H1 (cell line): ENCODE results near the gene DLG1. TPM values are rescaled to one million over a fixed set of nuclear protein-coding genes. Genes with fewer than 3 reads are reported as not detected.
A peak's percentile ranks its signal among the peaks of the same experiment; 100 is the strongest.

Source experiments
- CTCF ChIA-PET: fragments of 300-600 bp; sonication (Branson Sonifier 250); formaldehyde crosslinking; loops from one replicate; lab custom pipeline; 2021; ENCODE audit not compliant: partially characterized antibody; lab: Charles Lee
- POLR2A ChIA-PET: fragments of 300-600 bp; sonication (Branson Sonifier 250); formaldehyde crosslinking; loops from one replicate; lab custom pipeline; 2021; ENCODE audit warnings: inconsistent platforms; ENCODE audit not compliant: partially characterized antibody; lab: Charles Lee
- DNase-seq, 2 experiments: peaks; one replicate each; pipeline versions ENCODE4 v3.0.0 to v3.0.0-alpha.2; 2010 to 2022; ENCODE audit warnings: low spot score in 2 of 2, low read depth in 1 of 2, mixed read lengths in 1 of 2
- FAIRE-seq: peaks from 2 replicates; lab custom pipeline; 2011; peaks lifted over from hg19 to GRCh38; lab: Jason Lieb, UNC
- H2AFZ ChIP-seq: 2 replicates; pipeline ENCODE4 v1.8.1; 2012; ENCODE audit warnings: low read length, inconsistent platforms
- H2AK5ac ChIP-seq: 2 replicates; pipeline ENCODE4 v1.6.1; 2013; ENCODE audit warnings: low read depth, low read length
- H2BK120ac ChIP-seq: replicated peaks from 2 replicates; pipeline ENCODE3; 2013; ENCODE audit warnings: low read depth, low read length, inconsistent platforms
- H2BK12ac ChIP-seq: 2 replicates; pipeline ENCODE4 v1.6.1; 2013; ENCODE audit warnings: low read depth, low read length
- H2BK15ac ChIP-seq: 2 replicates; pipeline ENCODE4 v1.6.1; 2013; ENCODE audit warnings: low read length
- H2BK20ac ChIP-seq: 2 replicates; pipeline ENCODE4 v1.6.1; 2013; ENCODE audit warnings: low read length
- H2BK5ac ChIP-seq: 2 replicates; pipeline ENCODE4 v1.6.1; 2013; ENCODE audit warnings: low read depth, low read length
- H3K14ac ChIP-seq: 2 replicates; pipeline ENCODE4 v1.6.1; 2013; ENCODE audit warnings: inconsistent platforms; ENCODE audit not compliant: insufficient read length
- H3K18ac ChIP-seq: 2 replicates; pipeline ENCODE4 v1.6.1; 2013; ENCODE audit warnings: low read length; ENCODE audit errors: extremely low read depth
- H3K23ac ChIP-seq: 2 replicates; pipeline ENCODE4 v1.6.1; 2013; ENCODE audit warnings: inconsistent platforms; ENCODE audit not compliant: insufficient read length
- H3K23me2 ChIP-seq: 2 replicates; pipeline ENCODE4 v1.6.1; 2013; ENCODE audit warnings: low read depth, low read length
- H3K27ac ChIP-seq: 2 replicates; pipeline ENCODE4 v1.6.1; 2011; ENCODE audit warnings: low read depth, low read length, inconsistent platforms
- H3K27me3 ChIP-seq, 4 experiments: replicated peaks in 1 of 4; 1 replicate in 1 of 4; 2 replicates in 3 of 4; pipeline versions ENCODE4 v1.6.1 to v1.8.1; 2011 to 2013; ENCODE audit warnings: low read length in 3 of 4, mild to moderate bottlenecking in 3 of 4, inconsistent platforms in 2 of 4, mixed read lengths in 2 of 4, moderate library complexity in 1 of 4; ENCODE audit not compliant: control insufficient read depth in 3 of 4, insufficient read depth in 3 of 4; ENCODE audit errors: extremely low read depth in 1 of 4
- H3K36me3 ChIP-seq, 4 experiments: 2 replicates each; pipeline versions ENCODE4 v1.6.1 to v1.8.1; 2011 to 2013; ENCODE audit warnings: mild to moderate bottlenecking in 4 of 4, low read length in 3 of 4, moderate library complexity in 2 of 4, control low read depth in 1 of 4, inconsistent platforms in 1 of 4; ENCODE audit not compliant: insufficient read depth in 4 of 4, control insufficient read depth in 2 of 4
- H3K4ac ChIP-seq: replicated peaks from 2 replicates; pipeline ENCODE3; 2013; ENCODE audit warnings: low read length, low read depth, mixed read lengths, inconsistent platforms; ENCODE audit not compliant: insufficient read length
- H3K4me1 ChIP-seq, 4 experiments: replicated peaks in 1 of 4; 1 replicate in 1 of 4; 2 replicates in 3 of 4; pipeline versions ENCODE4 v1.6.1 to v1.8.1; 2011 to 2013; ENCODE audit warnings: low read length in 3 of 4, inconsistent platforms in 2 of 4, mixed read lengths in 1 of 4; ENCODE audit not compliant: insufficient read depth in 4 of 4, control insufficient read depth in 3 of 4
- H3K4me2 ChIP-seq, 2 experiments: 2 replicates each; pipeline versions ENCODE4 v1.6.1 to v1.8.1; 2011 to 2013; ENCODE audit warnings: low read depth in 2 of 2, low read length in 2 of 2, control low read depth in 1 of 2, inconsistent platforms in 1 of 2, mild to moderate bottlenecking in 1 of 2; ENCODE audit not compliant: insufficient read depth in 1 of 2
- H3K4me3 ChIP-seq, 4 experiments: fragments of 200-600, 300-600 bp in 1 of 4; sonication (generic), shearing (Covaris generic), sonication (Bioruptor Twin) in 1 of 4; 2 replicates each; pipeline versions ENCODE4 v1.5.1 to v1.8.1; 2011 to 2016; ENCODE audit warnings: low read length in 4 of 4, low read depth in 3 of 4, control low read depth in 2 of 4, inconsistent platforms in 2 of 4, mild to moderate bottlenecking in 2 of 4, mixed read lengths in 1 of 4, moderate library complexity in 1 of 4; ENCODE audit not compliant: insufficient read depth in 2 of 4; ENCODE audit errors: extremely low read depth in 1 of 4
- H3K56ac ChIP-seq: replicated peaks from 2 replicates; pipeline ENCODE3; 2013; ENCODE audit warnings: low read depth, mild to moderate bottlenecking, mixed read lengths, low read length, inconsistent platforms; ENCODE audit not compliant: insufficient read length
- H3K79me1 ChIP-seq: 2 replicates; pipeline ENCODE4 v1.6.1; 2013; ENCODE audit warnings: low read depth, low read length, control low read depth
- H3K79me2 ChIP-seq, 2 experiments: 2 replicates each; pipeline versions ENCODE4 v1.6.1 to v1.8.1; 2012 to 2013; ENCODE audit warnings: low read length in 2 of 2, mild to moderate bottlenecking in 2 of 2, inconsistent platforms in 1 of 2; ENCODE audit not compliant: insufficient read depth in 2 of 2, control insufficient read depth in 1 of 2
- H3K9ac ChIP-seq, 4 experiments: replicated peaks in 1 of 4; 1 replicate in 1 of 4; 2 replicates in 3 of 4; pipeline versions ENCODE4 v1.6.1 to v1.8.1; 2011 to 2013; ENCODE audit warnings: low read depth in 3 of 4, low read length in 3 of 4, control low read depth in 2 of 4, mild to moderate bottlenecking in 2 of 4, moderate library complexity in 2 of 4, inconsistent platforms in 1 of 4; ENCODE audit errors: extremely low read depth in 1 of 4
- H3K9me3 ChIP-seq, 2 experiments: 2 replicates each; pipeline versions ENCODE4 v1.6.1 to v1.8.1; 2012 to 2013; ENCODE audit warnings: mild to moderate bottlenecking in 2 of 2, moderate library complexity in 2 of 2, control low read depth in 1 of 2, inconsistent platforms in 1 of 2, low read depth in 1 of 2, low read length in 1 of 2, mixed read lengths in 1 of 2; ENCODE audit not compliant: insufficient read depth in 2 of 2
- H4K20me1 ChIP-seq, 2 experiments: replicated peaks in 1 of 2; 2 replicates each; pipeline versions ENCODE3 to v1.8.1; 2011 to 2013; ENCODE audit warnings: inconsistent platforms in 2 of 2, low read length in 2 of 2, mild to moderate bottlenecking in 1 of 2; ENCODE audit not compliant: insufficient read depth in 2 of 2, control insufficient read depth in 1 of 2
- H4K5ac ChIP-seq: 2 replicates; pipeline ENCODE4 v1.6.1; 2013; ENCODE audit warnings: low read length, low read depth, mixed read lengths, inconsistent platforms; ENCODE audit not compliant: insufficient read length
- H4K8ac ChIP-seq: 2 replicates; pipeline ENCODE4 v1.8.0; 2013; ENCODE audit warnings: mild to moderate bottlenecking, moderate library complexity, low read length, inconsistent platforms; ENCODE audit not compliant: insufficient read depth; ENCODE audit errors: extremely low read depth
- H4K91ac ChIP-seq: replicated peaks from 2 replicates; pipeline ENCODE3; 2013; ENCODE audit warnings: low read length, mixed read lengths, inconsistent platforms; ENCODE audit not compliant: insufficient read length
- BACH1 ChIP-seq: IDR thresholded peaks from 2 replicates; pipeline ENCODE4 v1.6.1; 2012; ENCODE audit warnings: low read length, improper control_type of control experiment
- BRCA1 ChIP-seq: IDR thresholded peaks from 2 replicates; pipeline ENCODE4 v1.6.1; 2012; ENCODE audit warnings: low read depth, low read length, improper control_type of control experiment
- WGBS, 2 experiments: shearing (Covaris generic) in 1 of 2; methylation state at CpG; one replicate each; pipeline versions ENCODE4 v1.1.6 to v1.1.7; 2013 to 2015; ENCODE audit warnings: low lambda C conversion rate in 2 of 2, mixed read lengths in 2 of 2, inconsistent platforms in 1 of 2, low coverage in 1 of 2, missing lambda C conversion rate in 1 of 2; ENCODE audit not compliant: insufficient replicate concordance in 2 of 2, insufficient coverage in 1 of 2, insufficient read length in 1 of 2; ENCODE audit errors: extremely low coverage in 1 of 2, missing lambda C conversion rate in 1 of 2; 5-methylcytosine and 5-hydroxymethylcytosine counted together
- polyA plus RNA-seq, 7 experiments: library from polyadenylated mRNA; depleted of rRNA in 3 of 7; stranded (reverse) in 5 of 7; unstranded in 2 of 7; fragments of >200 nt in 5 of 7; fragments of 200-250 nt in 2 of 7; gene quantifications; 1 replicate in 5 of 7; 2 replicates in 1 of 7; 4 replicates in 1 of 7; pipeline versions ENCODE4 v1.2.1 to v1.2.3, GENCODE V29; 2011 to 2013; ENCODE audit warnings: missing spikeins in 2 of 7, mixed read lengths in 2 of 7
- total RNA-seq: library from RNA; stranded (reverse); fragmentation: NEBNext Ultra II Directional; extraction: Animal tissue kit (Norgen Biotek cat#: 25700); gene quantifications from 2 replicates; pipeline ENCODE4 v1.2.1, GENCODE V29; 2021

The DLG1 gene
- total and polyA plus RNA-seq, 2 of the 8 experiments (the other 6 are each of a cell fraction or from before 2014, with no cell fraction given), result 13.4 to 78.8 TPM

- CTCF ChIA-PET, result interaction anchor here (0.9 to 1.4 kb wide), 2 partner anchors 71 to 175 kb away, joined by 3 read pairs; no protein-coding TSS in a partner anchor
- no peak overlapping the region for H3K14ac ChIP-seq
- H2BK120ac ChIP-seq, result no peak overlapping the region
- no peaks in the 10 kb centered on the region for H3K79me2 ChIP-seq
- no peak overlapping the region for H4K5ac ChIP-seq
- no peak overlapping the region for H3K4me2 ChIP-seq
- H4K8ac ChIP-seq, result no peak overlapping the region
- no peak for FAIRE-seq
- no peaks in the 10 kb centered on the region for H3K79me1 ChIP-seq
- no peaks in the 10 kb centered on the region for H3K23me2 ChIP-seq
- no peaks in the 10 kb centered on the region for H3K27me3 ChIP-seq
- H3K27ac ChIP-seq, result no peak overlapping the region
- H2BK5ac ChIP-seq, result no peak overlapping the region
- no peaks in the 10 kb centered on the region for H3K36me3 ChIP-seq
- H3K4me3 ChIP-seq, result no peak overlapping the region
- H2AK5ac ChIP-seq, result peak overlapping the region; percentile 85; the same call in 1 of the 2 replicates
- H4K91ac ChIP-seq, result no peak overlapping the region
- DNase-seq, result no peak
- H3K23ac ChIP-seq, result no peak overlapping the region
- TF ChIP-seq BACH1 (no peak), BRCA1 (no peak)
- H4K20me1 ChIP-seq, result no peaks in the 10 kb centered on the region
- H2BK15ac ChIP-seq, result no peak overlapping the region
- no peaks in the 10 kb centered on the region for H3K9me3 ChIP-seq
- H2BK12ac ChIP-seq, result no peak overlapping the region
- no peak overlapping the region for H3K56ac ChIP-seq
- 92% methylated on average over 3 of the region's 3 CpGs; no CpG with 5 or more reads in 1 of the 2 experiments for WGBS, 2 experiments
- H3K4me1 ChIP-seq, result no peaks in the 10 kb centered on the region
- H3K9ac ChIP-seq, result no peak overlapping the region
- no peak overlapping the region for H3K4ac ChIP-seq
- POLR2A ChIA-PET, result no interaction called here
- H3K18ac ChIP-seq, result no peak overlapping the region
- no peak overlapping the region for H2AFZ ChIP-seq
- no peak overlapping the region for H2BK20ac ChIP-seq
Measured at GRCh38 chr3:197327701-197328100, 29.3 kb upstream of the DLG1 start.
